ENCODE data around the gene LIN28B.

LIN28B gene

GRCh38 chr6:104921896-104922295, 35.0 kb upstream of the LIN28B start:
- Histone ChIP-seq H3K27me3 (ENCODE audit: insufficient read depth, poor library complexity, severe bottlenecking) (no peaks in the 10 kb centered on the region), H3K27ac (replicated peaks) (no peak overlapping the region), H3K4me3 (replicated peaks; ENCODE audit: insufficient read depth, low read length) (no peak overlapping the region)
- TF ChIP-seq REST (IDR thresholded peaks at IDR 0.05; ENCODE audit: insufficient replicate concordance, low read depth) = no peak
- no peak for TF ChIP-seq SPI1 (IDR thresholded peaks at IDR 0.05; ENCODE audit: borderline replicate concordance, low read depth)
- no peak for TF ChIP-seq CTCF (IDR thresholded peaks at IDR 0.05; ENCODE audit: insufficient read depth, low read length)
- TF ChIP-seq POLR2AphosphoS5 (IDR thresholded peaks at IDR 0.05; ENCODE audit: low read depth) = no peak
- no peak for TF ChIP-seq GABPA (IDR thresholded peaks at IDR 0.05; ENCODE audit: low read depth)
- DNase-seq (ENCODE audit: low read depth in 1 of 2, low spot score in 1 of 2) = no peak

GRCh38 chr6:104928141-104928540, 28.8 kb upstream of the LIN28B start:
- no peak overlapping the region for H3K27ac ChIP-seq (replicated peaks)
- no peak overlapping the region for H3K4me3 ChIP-seq (replicated peaks; ENCODE audit: insufficient read depth, low read length)

GRCh38 chr6:104929353-104929752, 27.6 kb upstream of the LIN28B start:
- Histone ChIP-seq H3K27me3 (ENCODE audit: insufficient read depth, poor library complexity, severe bottlenecking) (no peaks in the 10 kb centered on the region), H3K4me3 (replicated peaks; ENCODE audit: insufficient read depth, low read length) (no peak overlapping the region), H3K27ac (replicated peaks) (no peak overlapping the region)
- TF ChIP-seq CTCF (IDR thresholded peaks at IDR 0.05; ENCODE audit: insufficient read depth, low read length) (no peak), SPI1 (IDR thresholded peaks at IDR 0.05; ENCODE audit: borderline replicate concordance, low read depth) (no peak), POLR2AphosphoS5 (IDR thresholded peaks at IDR 0.05; ENCODE audit: low read depth) (no peak), REST (IDR thresholded peaks at IDR 0.05; ENCODE audit: insufficient replicate concordance, low read depth) (no peak), GABPA (IDR thresholded peaks at IDR 0.05; ENCODE audit: low read depth) (no peak)
- DNase-seq (ENCODE audit: low read depth in 1 of 2, low spot score in 1 of 2) = no peak

More at GRCh38 chr6:104928141-104928540, 28.8 kb upstream of the LIN28B start:
- TF ChIP-seq CTCF (IDR thresholded peaks at IDR 0.05; ENCODE audit: insufficient read depth, low read length) (no peak), GABPA (IDR thresholded peaks at IDR 0.05; ENCODE audit: low read depth) (no peak), REST (IDR thresholded peaks at IDR 0.05; ENCODE audit: insufficient replicate concordance, low read depth) (no peak), POLR2AphosphoS5 (IDR thresholded peaks at IDR 0.05; ENCODE audit: low read depth) (no peak), SPI1 (IDR thresholded peaks at IDR 0.05; ENCODE audit: borderline replicate concordance, low read depth) (no peak)
- no peaks in the 10 kb centered on the region for H3K27me3 ChIP-seq (ENCODE audit: insufficient read depth, poor library complexity, severe bottlenecking)
- DNase-seq (ENCODE audit: low read depth in 1 of 2, low spot score in 1 of 2) = no peak
